Measurements from ENCODE around the gene M1AP.

Gene M1AP

GRCh38 chr2:74625658-74626425 lies 22.3 kb downstream of the M1AP start:
- WGBS: 83% methylated on average over 4 of the region's 5 CpGs
- Histone ChIP-seq H2AFZ (ENCODE audit: low read depth, low read length) (peak overlapping the region; percentile 51), H2AK5ac (ENCODE audit: low read length, severe bottlenecking) (no peak overlapping the region)

DNA sequence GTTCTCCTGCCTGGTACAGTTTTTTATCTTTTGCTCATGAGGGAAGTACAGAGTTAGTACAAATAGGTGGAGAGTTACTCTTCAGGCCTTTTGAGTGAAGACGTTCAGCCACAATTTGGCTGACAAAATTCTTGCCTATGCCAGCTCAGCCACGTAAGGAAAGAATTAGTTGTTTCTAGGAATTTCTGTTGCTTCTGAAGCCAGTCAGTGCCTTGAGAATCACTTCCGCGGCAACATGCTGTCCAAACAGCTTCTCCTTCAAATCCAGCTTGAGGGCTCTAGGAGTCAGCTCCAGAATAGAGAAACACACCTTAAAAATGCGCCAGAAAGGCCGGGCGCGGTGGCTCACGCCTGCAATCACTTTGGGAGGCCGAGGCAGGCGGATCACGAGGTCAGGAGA lies 27.5 kb downstream of the M1AP start:
- H3K9me3 ChIP-seq (ENCODE audit: control insufficient read depth, low read length): no peaks in the 10 kb centered on the region
- H2BK5ac ChIP-seq (ENCODE audit: low read depth, low read length, poor library complexity, severe bottlenecking): no peak overlapping the region
- H4K8ac ChIP-seq (ENCODE audit: low read length): no peak overlapping the region
- H3K9ac ChIP-seq (ENCODE audit: low read length): no peak overlapping the region
- H3K79me1 ChIP-seq (replicated peaks; ENCODE audit: low read length, poor library complexity, severe bottlenecking): no peaks in the 10 kb centered on the region
- H2BK12ac ChIP-seq (ENCODE audit: low read length in 2 of 2): no peak overlapping the region
- H2AK5ac ChIP-seq (ENCODE audit: low read length, severe bottlenecking): no peak overlapping the region
- H3K23ac ChIP-seq (ENCODE audit: low read length in 2 of 2): no peak overlapping the region
- no peak overlapping the region for H4K91ac ChIP-seq (ENCODE audit: low read length)
- no peak overlapping the region for H2BK15ac ChIP-seq (ENCODE audit: low read depth, poor library complexity, severe bottlenecking)
- H3K4me1 ChIP-seq (ENCODE audit: control insufficient read depth, insufficient read depth, low read depth, low read length): no peaks in the 10 kb centered on the region
- H3K4me3 ChIP-seq (ENCODE audit: insufficient read depth in 1 of 2, low read depth in 1 of 2, low read length in 2 of 2): no peak overlapping the region
- no peaks in the 10 kb centered on the region for H3K36me3 ChIP-seq (ENCODE audit: control insufficient read depth in 1 of 2, insufficient read depth in 2 of 2, low read depth in 1 of 2, low read length in 2 of 2)
- H3K14ac ChIP-seq (ENCODE audit: low read length in 2 of 2): no peak overlapping the region
- no peak overlapping the region for H3K4me2 ChIP-seq (ENCODE audit: low read length, poor library complexity, severe bottlenecking)
- H2AFZ ChIP-seq (ENCODE audit: low read depth, low read length): no peak overlapping the region
- DNase-seq: no peak
- WGBS: 95% methylated on average over 12 of the region's 12 CpGs
- H2BK120ac ChIP-seq (ENCODE audit: low read depth, low read length): no peak overlapping the region
- no peak overlapping the region for H3K27ac ChIP-seq (ENCODE audit: low read length, poor library complexity, severe bottlenecking)
- peaks cover 18 to 21% of the 10 kb centered on the region in 2 experiments for H3K27me3 ChIP-seq (ENCODE audit: control insufficient read depth in 1 of 2, insufficient read depth in 1 of 2, low read length in 2 of 2)
- H3K4ac ChIP-seq (ENCODE audit: low read depth in 1 of 2, low read length in 2 of 2): no peak overlapping the region
- H3K18ac ChIP-seq (ENCODE audit: low read depth in 1 of 2, low read length in 2 of 2): no peak overlapping the region

More at GRCh38 chr2:74625658-74626425, 22.3 kb downstream of the M1AP start:
- Histone ChIP-seq H3K9ac (ENCODE audit: low read length) (no peak overlapping the region), H4K8ac (ENCODE audit: low read length) (peak overlapping the region; percentile 27), H3K14ac (ENCODE audit: low read length in 2 of 2) (no peak overlapping the region), H3K4me2 (ENCODE audit: low read length, poor library complexity, severe bottlenecking) (no peak overlapping the region), H4K91ac (ENCODE audit: low read length) (no peak overlapping the region), H3K4me1 (ENCODE audit: control insufficient read depth, insufficient read depth, low read depth, low read length) (no peaks in the 10 kb centered on the region), H2BK15ac (ENCODE audit: low read depth, poor library complexity, severe bottlenecking) (no peak overlapping the region), H2BK5ac (ENCODE audit: low read depth, low read length, poor library complexity, severe bottlenecking) (no peak overlapping the region), H3K23ac (ENCODE audit: low read length in 2 of 2) (no peak overlapping the region), H2BK120ac (ENCODE audit: low read depth, low read length) (no peak overlapping the region), H3K9me3 (ENCODE audit: control insufficient read depth, low read length) (no peaks in the 10 kb centered on the region), H3K27me3 (ENCODE audit: control insufficient read depth in 1 of 2, insufficient read depth in 1 of 2, low read length in 2 of 2) (no peaks in the 10 kb centered on the region), H3K4ac (ENCODE audit: low read depth in 1 of 2, low read length in 2 of 2) (no peak overlapping the region), H2BK12ac (ENCODE audit: low read length in 2 of 2) (no peak overlapping the region), H3K4me3 (ENCODE audit: insufficient read depth in 1 of 2, low read depth in 1 of 2, low read length in 2 of 2) (peak overlapping the region in 1 of 2 experiments; percentile 20), H3K79me1 (replicated peaks; ENCODE audit: low read length, poor library complexity, severe bottlenecking) (no peaks in the 10 kb centered on the region), H3K27ac (ENCODE audit: low read length, poor library complexity, severe bottlenecking) (no peak overlapping the region), H3K18ac (ENCODE audit: low read depth in 1 of 2, low read length in 2 of 2) (no peak overlapping the region), H3K36me3 (ENCODE audit: control insufficient read depth in 1 of 2, insufficient read depth in 2 of 2, low read depth in 1 of 2, low read length in 2 of 2) (no peaks in the 10 kb centered on the region)
- no peak for DNase-seq

GRCh38 chr2:74619651-74620297 lies 28.4 kb downstream of the M1AP start:
- Histone ChIP-seq H3K27me3 (ENCODE audit: control insufficient read depth in 1 of 2, insufficient read depth in 1 of 2, low read length in 2 of 2) (peaks cover 26 to 30% of the 10 kb centered on the region in 2 experiments), H3K27ac (ENCODE audit: low read length, poor library complexity, severe bottlenecking) (no peak overlapping the region), H3K79me1 (replicated peaks; ENCODE audit: low read length, poor library complexity, severe bottlenecking) (no peaks in the 10 kb centered on the region), H3K4ac (ENCODE audit: low read depth in 1 of 2, low read length in 2 of 2) (no peak overlapping the region), H2BK120ac (ENCODE audit: low read depth, low read length) (no peak overlapping the region), H3K14ac (ENCODE audit: low read length in 2 of 2) (no peak overlapping the region), H3K18ac (ENCODE audit: low read depth in 1 of 2, low read length in 2 of 2) (no peak overlapping the region), H3K9ac (ENCODE audit: low read length) (no peak overlapping the region), H3K4me3 (ENCODE audit: insufficient read depth in 1 of 2, low read depth in 1 of 2, low read length in 2 of 2) (no peak overlapping the region), H3K4me1 (ENCODE audit: control insufficient read depth, insufficient read depth, low read depth, low read length) (no peaks in the 10 kb centered on the region), H3K9me3 (ENCODE audit: control insufficient read depth, low read length) (no peaks in the 10 kb centered on the region), H2AFZ (ENCODE audit: low read depth, low read length) (no peak overlapping the region), H4K91ac (ENCODE audit: low read length) (no peak overlapping the region), H3K23ac (ENCODE audit: low read length in 2 of 2) (no peak overlapping the region), H4K8ac (ENCODE audit: low read length) (no peak overlapping the region), H3K36me3 (ENCODE audit: control insufficient read depth in 1 of 2, insufficient read depth in 2 of 2, low read depth in 1 of 2, low read length in 2 of 2) (no peaks in the 10 kb centered on the region), H3K4me2 (ENCODE audit: low read length, poor library complexity, severe bottlenecking) (no peak overlapping the region), H2BK12ac (ENCODE audit: low read length in 2 of 2) (no peak overlapping the region), H2BK15ac (ENCODE audit: low read depth, poor library complexity, severe bottlenecking) (no peak overlapping the region), H2BK5ac (ENCODE audit: low read depth, low read length, poor library complexity, severe bottlenecking) (no peak overlapping the region), H2AK5ac (ENCODE audit: low read length, severe bottlenecking) (no peak overlapping the region)
- DNase-seq: no peak
- 89% methylated on average over 3 of the region's 5 CpGs for WGBS

DNA sequence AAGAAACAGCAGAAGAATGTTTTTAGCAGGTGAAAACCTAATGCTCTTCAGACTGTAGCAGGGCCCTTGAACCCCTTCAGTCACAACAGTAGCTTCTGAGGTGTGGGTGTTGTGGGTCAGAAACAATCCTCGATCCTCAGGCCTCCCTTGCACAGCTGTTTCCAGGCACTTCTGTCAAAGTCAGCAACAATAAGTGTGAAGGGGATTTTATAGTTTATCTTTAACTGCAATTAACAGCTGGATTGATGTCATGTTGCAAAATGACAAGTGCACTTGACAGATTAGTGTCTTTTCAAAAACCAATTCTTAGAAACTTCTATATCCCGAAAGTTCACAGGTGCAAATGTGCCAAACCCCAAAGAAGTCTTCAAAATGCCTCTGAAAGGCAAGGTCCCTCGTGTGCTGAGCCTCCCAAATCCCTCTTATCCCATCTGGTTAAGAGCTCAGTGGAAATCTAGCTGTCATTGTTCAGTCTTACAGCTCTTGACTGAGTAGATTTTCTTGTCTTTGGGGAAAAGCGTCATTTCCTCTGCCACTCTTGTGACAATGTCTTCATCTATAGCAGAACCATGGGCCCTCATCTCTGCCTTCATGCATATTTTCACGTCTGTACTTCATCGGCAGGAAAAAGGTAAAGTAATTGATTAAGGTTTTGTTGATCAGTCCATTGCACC lies 29.6 kb downstream of the M1AP start:
- no peaks in the 10 kb centered on the region for H3K9me3 ChIP-seq (ENCODE audit: control insufficient read depth, low read length)
- H4K91ac ChIP-seq (ENCODE audit: low read length): no peak overlapping the region
- no peak overlapping the region for H2AK5ac ChIP-seq (ENCODE audit: low read length, severe bottlenecking)
- H4K8ac ChIP-seq (ENCODE audit: low read length): no peak overlapping the region
- H3K18ac ChIP-seq (ENCODE audit: low read depth in 1 of 2, low read length in 2 of 2): no peak overlapping the region
- H3K4ac ChIP-seq (ENCODE audit: low read depth in 1 of 2, low read length in 2 of 2): no peak overlapping the region
- no peaks in the 10 kb centered on the region for H3K4me1 ChIP-seq (ENCODE audit: control insufficient read depth, insufficient read depth, low read depth, low read length)
- H3K14ac ChIP-seq (ENCODE audit: low read length in 2 of 2): no peak overlapping the region
- WGBS: 89% methylated on average over 4 of the region's 6 CpGs
- H3K27ac ChIP-seq (ENCODE audit: low read length, poor library complexity, severe bottlenecking): no peak overlapping the region
- H3K23ac ChIP-seq (ENCODE audit: low read length in 2 of 2): no peak overlapping the region
- H3K9ac ChIP-seq (ENCODE audit: low read length): no peak overlapping the region
- no peak overlapping the region for H2BK15ac ChIP-seq (ENCODE audit: low read depth, poor library complexity, severe bottlenecking)
- no peak overlapping the region for H3K4me3 ChIP-seq (ENCODE audit: insufficient read depth in 1 of 2, low read depth in 1 of 2, low read length in 2 of 2)
- no peaks in the 10 kb centered on the region for H3K79me1 ChIP-seq (replicated peaks; ENCODE audit: low read length, poor library complexity, severe bottlenecking)
- DNase-seq: no peak
- H2BK5ac ChIP-seq (ENCODE audit: low read depth, low read length, poor library complexity, severe bottlenecking): no peak overlapping the region
- H2BK120ac ChIP-seq (ENCODE audit: low read depth, low read length): no peak overlapping the region
- H2AFZ ChIP-seq (ENCODE audit: low read depth, low read length): no peak overlapping the region
- no peaks in the 10 kb centered on the region for H3K36me3 ChIP-seq (ENCODE audit: control insufficient read depth in 1 of 2, insufficient read depth in 2 of 2, low read depth in 1 of 2, low read length in 2 of 2)
- H3K27me3 ChIP-seq (ENCODE audit: control insufficient read depth in 1 of 2, insufficient read depth in 1 of 2, low read length in 2 of 2): peaks cover 33 to 42% of the 10 kb centered on the region in 2 experiments
- H2BK12ac ChIP-seq (ENCODE audit: low read length in 2 of 2): no peak overlapping the region
- H3K4me2 ChIP-seq (ENCODE audit: low read length, poor library complexity, severe bottlenecking): no peak overlapping the region
